A673 (cell line): Measurements from ENCODE around the gene EDA. TPM values are rescaled to one million over a fixed set of nuclear protein-coding genes. Genes with fewer than 3 reads are reported as not detected.
"Not testable (repeated sequence)": the region's sequence is repeated elsewhere in the genome, so short reads cannot be mapped to it uniquely, and the experiment has no call there.

Source experiments
- BruUV-seq: library from RNA; stranded (reverse); fragments of 400-500 nt; replicated peaks from 2 replicates; lab custom pipeline; 2021; lab: Mats Ljungman, UMichigan
- CTCF ChIA-PET: fragments of 300-600 bp; sonication (Branson Sonifier 250); formaldehyde crosslinking; loops from one replicate; lab custom pipeline; 2022; ENCODE audit warnings: antibody characterized with exemption; lab: Charles Lee
- POLR2A ChIA-PET: fragments of 300-600 bp; sonication (Branson Sonifier 250); formaldehyde crosslinking; loops from one replicate; lab custom pipeline; 2022; ENCODE audit warnings: antibody characterized with exemption; ENCODE audit not compliant: low non-redundant PET; lab: Charles Lee
- DNase-seq: peaks from one replicate; pipeline ENCODE4 v3.0.0-alpha.2; 2015; ENCODE audit warnings: low spot score
- H3K27ac ChIP-seq: fragments of 200-600 bp; sonication (generic); 2 replicates; pipeline ENCODE4 v1.5.1; 2016; ENCODE audit warnings: mixed run types, low read depth, mild to moderate bottlenecking, mixed read lengths, antibody characterized with exemption, low read length; ENCODE audit not compliant: poor library complexity, severe bottlenecking
- H3K27me3 ChIP-seq: fragments of 200-600 bp; sonication (generic); replicated peaks from 2 replicates; pipeline ENCODE4 v1.6.1; 2017; ENCODE audit warnings: mixed run types, low read depth, mild to moderate bottlenecking, mixed read lengths, antibody characterized with exemption, low read length; ENCODE audit not compliant: insufficient read depth, poor library complexity
- H3K36me3 ChIP-seq: fragments of 200-600 bp; sonication (generic); 2 replicates; pipeline ENCODE4 v1.6.1; 2016; ENCODE audit warnings: mixed run types, mild to moderate bottlenecking, mixed read lengths, antibody characterized with exemption, low read length; ENCODE audit not compliant: insufficient read depth, poor library complexity, severe bottlenecking
- H3K4me1 ChIP-seq: fragments of 200-600 bp; sonication (generic); 2 replicates; pipeline ENCODE4 v1.6.1; 2017; ENCODE audit warnings: mixed run types, mild to moderate bottlenecking, mixed read lengths, antibody characterized with exemption, low read length; ENCODE audit not compliant: insufficient read depth, poor library complexity, severe bottlenecking
- H3K4me3 ChIP-seq: fragments of 200-600 bp; sonication (generic); 2 replicates; pipeline ENCODE4 v1.5.1; 2016; ENCODE audit warnings: low read depth, mixed run types, mild to moderate bottlenecking, mixed read lengths, low read length; ENCODE audit not compliant: poor library complexity, severe bottlenecking
- H3K9me3 ChIP-seq: fragments of 200-600 bp; sonication (generic); 2 replicates; pipeline ENCODE4 v1.6.1; 2016; ENCODE audit warnings: mixed run types, low read depth, mild to moderate bottlenecking, mixed read lengths, antibody characterized with exemption, low read length; ENCODE audit not compliant: poor library complexity, severe bottlenecking
- CTCF ChIP-seq: fragments of 300-800, 200-600 bp; sonication (generic); conservative IDR thresholded peaks from 2 replicates; pipeline ENCODE4 v1.5.1; 2017; ENCODE audit warnings: low read depth, mild to moderate bottlenecking, antibody characterized with exemption, low read length, moderate library complexity, mixed read lengths
- EZH2 ChIP-seq: fragments of 200-600 bp; sonication (generic); IDR thresholded peaks from 2 replicates; pipeline ENCODE4 v1.6.1; 2017; ENCODE audit warnings: borderline replicate concordance, low read depth, mild to moderate bottlenecking, mixed read lengths, antibody characterized with exemption, low read length; ENCODE audit not compliant: poor library complexity, severe bottlenecking
- intact Hi-C: fragments of 100-400 bp; cut with micrococcal nuclease; formaldehyde crosslinking; loops from one replicate; pipeline ENCODE4 v1.10.0; 2022; ENCODE audit not compliant: unreplicated experiment
- total RNA-seq: library from RNA; stranded (reverse); gene quantifications from 2 replicates; pipeline ENCODE4 v1.2.3, GENCODE V29; 2021

EDA gene
- total RNA-seq, 1 experiment from 2014 or later, result 3.3 TPM

- no peaks in the 10 kb centered on the region for H3K36me3 ChIP-seq
- H3K4me3 ChIP-seq, result no peak overlapping the region
- no peak overlapping the region for H3K27ac ChIP-seq
- TF ChIP-seq CTCF (no peak), EZH2 (no peak)
- H3K27me3 ChIP-seq, result no peaks in the 10 kb centered on the region
- intact Hi-C loops, result no loop called here
- ChIA-PET POLR2A (no interaction called here), CTCF (no interaction called here)
- no TSS peak for BruUV-seq
- H3K9me3 ChIP-seq, result no peaks in the 10 kb centered on the region
- DNase-seq, result no peak
- H3K4me1 ChIP-seq, result no peaks in the 10 kb centered on the region
Observed at GRCh38 chrX:69993494-69993893, 377.6 kb downstream of the EDA start.

DNA sequence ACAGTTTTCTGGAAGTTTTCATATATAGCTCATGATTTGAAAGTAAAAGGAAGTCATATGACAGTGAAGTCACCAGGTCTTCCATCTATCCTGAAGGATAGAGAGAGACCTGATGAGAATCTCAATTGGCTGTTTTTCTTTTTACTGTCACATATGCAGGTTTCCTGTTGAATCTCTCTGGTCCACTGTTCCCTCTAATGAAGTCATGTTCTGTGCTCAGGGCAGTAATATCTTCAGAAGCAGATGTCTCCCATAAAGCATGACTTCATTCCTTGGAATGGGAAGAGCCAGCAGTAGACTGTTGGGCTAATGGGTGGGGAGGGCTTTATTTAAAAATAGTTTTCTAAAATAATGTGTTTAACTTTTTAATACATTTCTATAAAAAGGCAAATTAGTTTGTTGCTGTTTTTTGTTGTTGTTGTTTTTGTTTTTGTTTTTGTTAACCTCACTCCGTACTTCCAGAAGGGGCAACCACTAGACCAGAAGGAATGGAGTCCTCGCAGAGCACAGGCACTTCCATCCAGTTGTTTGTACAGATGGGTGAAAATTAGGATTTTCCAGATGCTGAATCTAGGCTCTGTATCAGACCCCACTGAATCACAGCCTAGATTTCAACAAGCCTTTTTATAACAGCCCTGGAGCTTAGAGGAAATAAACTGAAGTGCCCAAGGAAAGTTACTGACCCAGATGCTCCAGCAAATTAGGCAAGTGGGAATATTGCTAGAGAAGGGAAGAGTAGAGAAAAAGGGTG lies 379.6 kb downstream of the EDA start:
- no peak for DNase-seq
- no peak for TF ChIP-seq CTCF
- TF ChIP-seq EZH2, result no peak
- CTCF ChIA-PET, result no interaction called here
- intact Hi-C loops, result no loop called here
- POLR2A ChIA-PET, result no interaction called here
- H3K9me3 ChIP-seq, result no peaks in the 10 kb centered on the region
- H3K4me1 ChIP-seq, result no peaks in the 10 kb centered on the region
- H3K36me3 ChIP-seq, result no peaks in the 10 kb centered on the region
- no TSS peak for BruUV-seq
- H3K27ac ChIP-seq, result no peak overlapping the region
- no peak overlapping the region for H3K4me3 ChIP-seq
- no peaks in the 10 kb centered on the region for H3K27me3 ChIP-seq

GRCh38 chrX:69996113-69996468 lies 380.2 kb downstream of the EDA start:
- ChIA-PET POLR2A (no interaction called here), CTCF (no interaction called here)
- TF ChIP-seq CTCF, result no peak
- TF ChIP-seq EZH2, result no peak
- intact Hi-C loops, result no loop called here
- no peak overlapping the region for H3K27ac ChIP-seq
- no peaks in the 10 kb centered on the region for H3K27me3 ChIP-seq
- no peaks in the 10 kb centered on the region for H3K4me1 ChIP-seq
- no TSS peak for BruUV-seq
- no peaks in the 10 kb centered on the region for H3K36me3 ChIP-seq
- no peak for DNase-seq
- H3K4me3 ChIP-seq, result no peak overlapping the region
- no peaks in the 10 kb centered on the region for H3K9me3 ChIP-seq

DNA sequence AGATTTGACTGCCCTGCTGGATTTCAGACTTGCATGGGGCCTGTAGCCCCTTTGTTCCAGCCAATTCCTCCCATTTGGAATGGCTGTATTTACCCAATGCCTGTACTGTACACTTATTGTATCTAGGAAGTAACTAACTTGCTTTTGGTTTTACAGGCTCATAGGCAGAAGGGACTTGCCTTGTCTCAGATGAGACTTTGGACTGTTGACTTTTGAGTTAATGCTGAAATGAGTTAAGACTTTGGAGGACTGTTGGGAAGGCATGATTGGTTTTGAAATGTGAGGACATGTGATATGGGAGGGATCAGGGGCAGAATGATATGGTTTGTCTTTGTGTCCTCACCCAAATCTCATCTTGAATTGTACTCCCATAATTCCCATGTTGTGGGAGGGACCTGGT lies 382.4 kb downstream of the EDA start:
- H3K9me3 ChIP-seq, DNase-seq, H3K4me1 ChIP-seq, H3K36me3 ChIP-seq, H3K27ac ChIP-seq, H3K27me3 ChIP-seq, BruUV-seq, intact Hi-C loops, CTCF ChIA-PET, POLR2A ChIA-PET, H3K4me3 ChIP-seq: not testable (repeated sequence)
